Measurements from ENCODE around the gene CNTN4. TPM values are rescaled to one million over a fixed set of nuclear protein-coding genes. Genes with fewer than 3 reads are reported as not detected.

Gene CNTN4
- total RNA-seq, 1 donor from 2014 or later: 5.2 TPM

GRCh38 chr3:2148561-2149340 lies 50.1 kb downstream of the CNTN4 start:
- Mint-ChIP-seq H3K4me3 (no peak overlapping the region), H3K27ac (no peak overlapping the region), H3K27me3 (ENCODE audit: insufficient read depth, low read depth) (peaks cover 2% of the 10 kb centered on the region), H3K4me1 (peaks cover 5% of the 10 kb centered on the region), H3K36me3 (peaks cover 2% of the 10 kb centered on the region), H3K9me3 (peaks cover 2% of the 10 kb centered on the region)
- no peaks in the 10 kb centered on the region for H4K20me1 ChIP-seq (ENCODE audit: low read depth)
- H3K9me3 ChIP-seq (ENCODE audit: low read depth): no peaks in the 10 kb centered on the region
- TF ChIP-seq, protein P1, sequence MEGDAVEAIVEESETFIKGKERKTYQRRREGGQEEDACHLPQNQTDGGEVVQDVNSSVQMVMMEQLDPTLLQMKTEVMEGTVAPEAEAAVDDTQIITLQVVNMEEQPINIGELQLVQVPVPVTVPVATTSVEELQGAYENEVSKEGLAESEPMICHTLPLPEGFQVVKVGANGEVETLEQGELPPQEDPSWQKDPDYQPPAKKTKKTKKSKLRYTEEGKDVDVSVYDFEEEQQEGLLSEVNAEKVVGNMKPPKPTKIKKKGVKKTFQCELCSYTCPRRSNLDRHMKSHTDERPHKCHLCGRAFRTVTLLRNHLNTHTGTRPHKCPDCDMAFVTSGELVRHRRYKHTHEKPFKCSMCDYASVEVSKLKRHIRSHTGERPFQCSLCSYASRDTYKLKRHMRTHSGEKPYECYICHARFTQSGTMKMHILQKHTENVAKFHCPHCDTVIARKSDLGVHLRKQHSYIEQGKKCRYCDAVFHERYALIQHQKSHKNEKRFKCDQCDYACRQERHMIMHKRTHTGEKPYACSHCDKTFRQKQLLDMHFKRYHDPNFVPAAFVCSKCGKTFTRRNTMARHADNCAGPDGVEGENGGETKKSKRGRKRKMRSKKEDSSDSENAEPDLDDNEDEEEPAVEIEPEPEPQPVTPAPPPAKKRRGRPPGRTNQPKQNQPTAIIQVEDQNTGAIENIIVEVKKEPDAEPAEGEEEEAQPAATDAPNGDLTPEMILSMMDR (IDR thresholded peaks at IDR 0.05): no peak
- no peak for TF ChIP-seq EZH2 (IDR thresholded peaks at IDR 0.05)
- no peak for TF ChIP-seq EZH2phosphoT487 (IDR thresholded peaks at IDR 0.05)
- no peak overlapping the region for H3K4me3 ChIP-seq
- H3K79me2 ChIP-seq (ENCODE audit: low read depth): no peaks in the 10 kb centered on the region
- no peak overlapping the region for H2AFZ ChIP-seq (replicated peaks)
- no peaks in the 10 kb centered on the region for H3K36me3 ChIP-seq
- H3K27me3 ChIP-seq: no peaks in the 10 kb centered on the region
- no peak overlapping the region for H3K4me2 ChIP-seq
- H3K9ac ChIP-seq: no peak overlapping the region
- H3F3A ChIP-seq (ENCODE audit: low read depth): no peaks in the 10 kb centered on the region
- peaks cover 3% of the 10 kb centered on the region for H3K4me1 ChIP-seq
- no peak for DNase-seq (ENCODE audit: low spot score)
- no peak overlapping the region for H3K27ac ChIP-seq

DNA sequence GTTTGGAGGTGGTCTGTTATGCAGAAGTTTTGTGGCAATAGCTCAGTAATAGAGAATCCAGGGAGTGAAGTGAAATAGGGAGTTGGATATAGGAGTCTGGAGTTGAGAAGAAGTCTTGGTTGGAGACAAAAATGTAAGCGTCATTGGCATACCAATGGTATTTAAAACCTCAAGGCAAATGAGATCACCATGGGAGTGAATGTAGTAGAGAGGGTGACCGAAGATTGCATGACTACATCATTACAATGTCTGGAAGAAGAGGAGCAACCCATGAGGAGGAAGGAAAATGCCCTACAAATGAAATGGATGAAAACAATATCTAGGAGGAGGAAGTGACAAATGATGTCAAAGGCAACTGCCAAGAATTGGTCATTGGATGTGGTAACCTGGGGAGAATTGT lies 54.4 kb downstream of the CNTN4 start:
- Mint-ChIP-seq H3K4me3 (no peak overlapping the region), H3K36me3 (peaks cover 2% of the 10 kb centered on the region), H3K27ac (no peak overlapping the region), H3K9me3 (peaks cover 6% of the 10 kb centered on the region), H3K4me1 (peaks cover 10% of the 10 kb centered on the region), H3K27me3 (ENCODE audit: insufficient read depth, low read depth) (no peaks in the 10 kb centered on the region)
- Histone ChIP-seq H3F3A (ENCODE audit: low read depth) (no peaks in the 10 kb centered on the region), H3K9me3 (ENCODE audit: low read depth) (no peaks in the 10 kb centered on the region), H2AFZ (replicated peaks) (no peak overlapping the region), H3K4me1 (no peaks in the 10 kb centered on the region), H3K4me2 (no peak overlapping the region), H4K20me1 (ENCODE audit: low read depth) (no peaks in the 10 kb centered on the region), H3K27me3 (no peaks in the 10 kb centered on the region), H3K27ac (no peak overlapping the region), H3K36me3 (no peaks in the 10 kb centered on the region), H3K9ac (no peak overlapping the region), H3K79me2 (ENCODE audit: low read depth) (no peaks in the 10 kb centered on the region), H3K4me3 (no peak overlapping the region)
- TF ChIP-seq, protein P1 (IDR thresholded peaks at IDR 0.05): no peak
- TF ChIP-seq EZH2phosphoT487 (IDR thresholded peaks at IDR 0.05) (no peak), EZH2 (IDR thresholded peaks at IDR 0.05) (no peak)
- DNase-seq (ENCODE audit: low spot score): no peak

GRCh38 chr3:2153547-2153946 lies 54.9 kb downstream of the CNTN4 start:
- Histone ChIP-seq H3K9ac (no peak overlapping the region), H3K4me1 (no peaks in the 10 kb centered on the region), H3F3A (ENCODE audit: low read depth) (no peaks in the 10 kb centered on the region), H4K20me1 (ENCODE audit: low read depth) (no peaks in the 10 kb centered on the region), H3K79me2 (ENCODE audit: low read depth) (no peaks in the 10 kb centered on the region), H3K27me3 (no peaks in the 10 kb centered on the region), H3K4me3 (no peak overlapping the region), H3K9me3 (ENCODE audit: low read depth) (no peaks in the 10 kb centered on the region), H2AFZ (replicated peaks) (no peak overlapping the region), H3K4me2 (no peak overlapping the region), H3K27ac (no peak overlapping the region), H3K36me3 (no peaks in the 10 kb centered on the region)
- Mint-ChIP-seq H3K4me3 (no peak overlapping the region), H3K27ac (no peak overlapping the region), H3K4me1 (peaks cover 10% of the 10 kb centered on the region), H3K27me3 (ENCODE audit: insufficient read depth, low read depth) (no peaks in the 10 kb centered on the region), H3K36me3 (peaks cover 2% of the 10 kb centered on the region), H3K9me3 (peaks cover 6% of the 10 kb centered on the region)
- DNase-seq (ENCODE audit: low spot score): no peak
- TF ChIP-seq, protein P1 (IDR thresholded peaks at IDR 0.05): no peak
- TF ChIP-seq EZH2 (IDR thresholded peaks at IDR 0.05) (no peak), EZH2phosphoT487 (IDR thresholded peaks at IDR 0.05) (no peak)
